ENCODE results near the gene SYT2. TPM values are rescaled to one million over a fixed set of nuclear protein-coding genes. Genes with fewer than 3 reads are reported as not detected.

SYT2 gene
- polyA plus RNA-seq, 1 of the 3 experiments (the other 2 are of a cell fraction): 0.03 TPM

- POLR2A ChIA-PET: no interaction called here
- peaks cover 10% of the 10 kb centered on the region for H3F3A ChIP-seq (replicated peaks; ENCODE audit: insufficient read depth)
Measured at GRCh38 chr1:202565890-202566602, 144.2 kb downstream of the SYT2 start.

More at GRCh38 chr1:202565890-202566602, 144.2 kb downstream of the SYT2 start:
- no peak for TF ChIP-seq GABPA (IDR thresholded peaks at IDR 0.05; ENCODE audit: low read depth)
- no peak for TF ChIP-seq SIN3A (IDR thresholded peaks at IDR 0.05; ENCODE audit: borderline replicate concordance, low read depth, low read length)
- TF ChIP-seq CHD2 (IDR thresholded peaks at IDR 0.05; ENCODE audit: low read length, partially characterized antibody): no peak
- no peak for TF ChIP-seq FOXJ3 (CRISPR knock-in tag; IDR thresholded peaks at IDR 0.05)
- TF ChIP-seq CTCF (IDR thresholded peaks at IDR 0.05): no peak
- TF ChIP-seq SMC3 (IDR thresholded peaks at IDR 0.05; ENCODE audit: low read depth, low read length): no peak
- TF ChIP-seq TCF12 (IDR thresholded peaks at IDR 0.05): no peak
- TF ChIP-seq, protein P1, sequence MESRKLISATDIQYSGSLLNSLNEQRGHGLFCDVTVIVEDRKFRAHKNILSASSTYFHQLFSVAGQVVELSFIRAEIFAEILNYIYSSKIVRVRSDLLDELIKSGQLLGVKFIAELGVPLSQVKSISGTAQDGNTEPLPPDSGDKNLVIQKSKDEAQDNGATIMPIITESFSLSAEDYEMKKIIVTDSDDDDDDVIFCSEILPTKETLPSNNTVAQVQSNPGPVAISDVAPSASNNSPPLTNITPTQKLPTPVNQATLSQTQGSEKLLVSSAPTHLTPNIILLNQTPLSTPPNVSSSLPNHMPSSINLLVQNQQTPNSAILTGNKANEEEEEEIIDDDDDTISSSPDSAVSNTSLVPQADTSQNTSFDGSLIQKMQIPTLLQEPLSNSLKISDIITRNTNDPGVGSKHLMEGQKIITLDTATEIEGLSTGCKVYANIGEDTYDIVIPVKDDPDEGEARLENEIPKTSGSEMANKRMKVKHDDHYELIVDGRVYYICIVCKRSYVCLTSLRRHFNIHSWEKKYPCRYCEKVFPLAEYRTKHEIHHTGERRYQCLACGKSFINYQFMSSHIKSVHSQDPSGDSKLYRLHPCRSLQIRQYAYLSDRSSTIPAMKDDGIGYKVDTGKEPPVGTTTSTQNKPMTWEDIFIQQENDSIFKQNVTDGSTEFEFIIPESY (IDR thresholded peaks at IDR 0.05; ENCODE audit: borderline replicate concordance, low read depth): no peak
- TF ChIP-seq JUND (IDR thresholded peaks at IDR 0.05): no peak
- no peak for TF ChIP-seq USF2 (IDR thresholded peaks at IDR 0.05; ENCODE audit: borderline replicate concordance, low read depth, low read length)
- TF ChIP-seq, protein P2, sequence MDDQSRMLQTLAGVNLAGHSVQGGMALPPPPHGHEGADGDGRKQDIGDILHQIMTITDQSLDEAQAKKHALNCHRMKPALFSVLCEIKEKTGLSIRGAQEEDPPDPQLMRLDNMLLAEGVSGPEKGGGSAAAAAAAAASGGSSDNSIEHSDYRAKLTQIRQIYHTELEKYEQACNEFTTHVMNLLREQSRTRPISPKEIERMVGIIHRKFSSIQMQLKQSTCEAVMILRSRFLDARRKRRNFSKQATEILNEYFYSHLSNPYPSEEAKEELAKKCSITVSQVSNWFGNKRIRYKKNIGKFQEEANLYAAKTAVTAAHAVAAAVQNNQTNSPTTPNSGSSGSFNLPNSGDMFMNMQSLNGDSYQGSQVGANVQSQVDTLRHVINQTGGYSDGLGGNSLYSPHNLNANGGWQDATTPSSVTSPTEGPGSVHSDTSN (IDR thresholded peaks at IDR 0.05): no peak
- no peak for TF ChIP-seq RAD21 (IDR thresholded peaks at IDR 0.05; ENCODE audit: low read length)
- TF ChIP-seq MXI1 (IDR thresholded peaks at IDR 0.05; ENCODE audit: low read depth, low read length): no peak
- no peak for TF ChIP-seq EZH2phosphoT487 (IDR thresholded peaks at IDR 0.05; ENCODE audit: borderline replicate concordance, low read depth)
- no peak for TF ChIP-seq MEF2A (IDR thresholded peaks at IDR 0.05; ENCODE audit: borderline replicate concordance, low read depth)
- no peaks in the 10 kb centered on the region for H4K20me1 ChIP-seq (ENCODE audit: insufficient read depth)
- H3K4me3 ChIP-seq (ENCODE audit: low read depth in 2 of 2, low read length in 1 of 2): no peak overlapping the region
- no peaks in the 10 kb centered on the region for H3K79me2 ChIP-seq (ENCODE audit: insufficient read depth)
- no peak for DNase-seq
- no peak overlapping the region for H3K9ac ChIP-seq
- WGBS (ENCODE audit: low lambda C conversion rate): 98% methylated on average over 2 of the region's 2 CpGs
- no peak overlapping the region for H3K4me2 ChIP-seq
- CTCF ChIA-PET: interaction anchor here (0.9 to 2.6 kb wide), 4 partner anchors 8 to 102 kb away, joined by 3 to 14 read pairs (median 8); no protein-coding TSS in a partner anchor
- no peaks in the 10 kb centered on the region for H3K9me2 ChIP-seq
- H3K36me3 ChIP-seq (replicated peaks in 1 of 2; ENCODE audit: control insufficient read depth in 1 of 2, insufficient read depth in 2 of 2, low read length in 1 of 2): peaks cover 0 to 12% of the 10 kb centered on the region in 2 experiments
- peak overlapping the region; percentile 75 to 92; a peak in 2 of 4 replicates for H3K27ac ChIP-seq (ENCODE audit: low read depth in 2 of 2, low read length in 1 of 2)
- peaks cover 39 to 45% of the 10 kb centered on the region in 2 experiments for H3K4me1 ChIP-seq (ENCODE audit: control insufficient read depth in 1 of 2, insufficient read depth in 2 of 2, low read depth in 1 of 2, low read length in 1 of 2)
- no peaks in the 10 kb centered on the region for H3K27me3 ChIP-seq (ENCODE audit: insufficient read depth)
- no peak overlapping the region; the same call in 1 of the 2 replicates for H2AFZ ChIP-seq (ENCODE audit: low read depth)
- no peaks in the 10 kb centered on the region for H3K9me3 ChIP-seq

All from SK-N-SH (cell line).